ENCODE results near the gene PLCXD3.

Gene PLCXD3

DNA sequence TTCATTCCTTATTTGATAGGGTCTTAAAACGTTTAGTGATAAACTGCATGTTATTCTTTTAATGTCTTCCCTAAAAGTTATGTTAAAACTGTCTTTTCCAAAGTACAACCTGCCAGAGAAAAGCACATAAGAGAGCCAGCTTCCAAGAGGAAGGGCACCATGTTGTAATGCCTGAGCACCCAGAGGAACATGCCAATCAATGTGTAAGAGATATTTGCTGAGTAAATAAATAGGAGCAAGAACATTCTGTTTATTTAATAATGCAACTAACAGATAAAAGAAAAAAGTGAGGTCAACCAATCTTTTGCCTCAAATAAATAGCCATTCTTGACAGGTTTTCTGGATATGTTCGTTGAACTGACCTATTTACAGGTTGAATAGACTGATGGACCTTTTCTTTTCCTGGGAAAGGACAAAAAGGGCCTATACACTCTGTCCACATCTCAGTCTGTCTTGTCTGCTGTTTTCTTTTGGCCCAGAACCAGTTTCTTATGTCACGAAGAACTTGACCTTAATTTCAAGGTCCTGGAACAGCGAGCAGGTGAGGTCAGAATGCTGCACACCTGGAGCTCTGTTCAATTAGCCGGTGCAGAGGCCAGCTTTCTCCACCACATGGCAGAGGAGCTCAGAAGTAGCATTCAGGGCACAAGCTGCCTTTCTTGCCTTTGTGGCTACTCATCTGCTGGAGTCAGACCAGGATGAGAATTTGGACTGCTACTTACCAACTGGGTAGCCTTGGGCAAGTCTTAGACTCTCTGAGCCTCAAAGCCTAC lies 77.7 kb downstream of the PLCXD3 start:
- H3K36me3 ChIP-seq, result no peaks in the 10 kb centered on the region
- no peaks in the 10 kb centered on the region for H3K4me1 ChIP-seq
- H3K9me3 ChIP-seq, result no peaks in the 10 kb centered on the region
- TF ChIP-seq, protein P1, sequence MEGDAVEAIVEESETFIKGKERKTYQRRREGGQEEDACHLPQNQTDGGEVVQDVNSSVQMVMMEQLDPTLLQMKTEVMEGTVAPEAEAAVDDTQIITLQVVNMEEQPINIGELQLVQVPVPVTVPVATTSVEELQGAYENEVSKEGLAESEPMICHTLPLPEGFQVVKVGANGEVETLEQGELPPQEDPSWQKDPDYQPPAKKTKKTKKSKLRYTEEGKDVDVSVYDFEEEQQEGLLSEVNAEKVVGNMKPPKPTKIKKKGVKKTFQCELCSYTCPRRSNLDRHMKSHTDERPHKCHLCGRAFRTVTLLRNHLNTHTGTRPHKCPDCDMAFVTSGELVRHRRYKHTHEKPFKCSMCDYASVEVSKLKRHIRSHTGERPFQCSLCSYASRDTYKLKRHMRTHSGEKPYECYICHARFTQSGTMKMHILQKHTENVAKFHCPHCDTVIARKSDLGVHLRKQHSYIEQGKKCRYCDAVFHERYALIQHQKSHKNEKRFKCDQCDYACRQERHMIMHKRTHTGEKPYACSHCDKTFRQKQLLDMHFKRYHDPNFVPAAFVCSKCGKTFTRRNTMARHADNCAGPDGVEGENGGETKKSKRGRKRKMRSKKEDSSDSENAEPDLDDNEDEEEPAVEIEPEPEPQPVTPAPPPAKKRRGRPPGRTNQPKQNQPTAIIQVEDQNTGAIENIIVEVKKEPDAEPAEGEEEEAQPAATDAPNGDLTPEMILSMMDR (IDR thresholded peaks at IDR 0.05; ENCODE audit: low read depth, low read length), result no peak
- H3K27me3 ChIP-seq, result no peaks in the 10 kb centered on the region
- H3K4me3 ChIP-seq (ENCODE audit: low read depth, low read length), result no peak overlapping the region
- DNase-seq, result no peak

DNA sequence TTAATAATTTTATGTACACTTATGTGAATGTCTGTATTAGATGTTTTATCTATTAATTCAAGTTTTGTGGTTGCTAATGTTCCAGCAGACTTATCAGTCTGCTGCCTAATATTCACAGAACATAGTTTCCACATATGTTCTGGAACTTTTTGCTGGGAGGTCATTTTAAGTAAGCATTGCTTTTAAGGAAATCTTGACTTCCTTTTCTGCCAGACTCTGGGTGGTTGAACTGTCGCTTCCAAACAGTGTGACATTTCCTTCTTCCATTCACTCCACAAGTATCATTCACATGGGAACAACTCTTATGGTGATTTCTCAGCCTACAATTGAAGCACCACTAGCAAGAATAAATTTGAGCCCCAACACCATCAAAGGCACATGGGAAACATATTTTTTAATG lies 82.9 kb downstream of the PLCXD3 start:
- no peak overlapping the region for H3K4me3 ChIP-seq (ENCODE audit: low read depth, low read length)
- H3K9me3 ChIP-seq, result no peaks in the 10 kb centered on the region

DNA sequence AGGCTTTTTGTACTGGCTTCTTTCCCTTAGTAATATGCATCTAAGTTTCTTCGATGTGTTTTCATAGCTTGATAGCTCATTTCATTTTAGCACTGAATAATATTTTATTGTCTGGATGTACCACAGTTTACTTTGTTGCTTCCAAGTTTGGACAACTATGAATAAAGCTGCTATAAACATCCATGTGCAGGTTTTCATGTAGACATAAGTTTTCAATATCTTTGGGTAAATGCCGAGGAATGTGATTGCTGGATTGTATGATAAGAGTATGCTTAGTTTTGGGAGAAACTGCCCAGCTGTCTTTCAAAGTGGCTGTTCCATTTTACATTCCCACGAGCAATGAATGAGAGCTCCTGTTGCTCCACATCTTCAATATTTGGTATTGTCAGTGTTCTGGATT lies 84.7 kb downstream of the PLCXD3 start:
- Histone ChIP-seq H3K27me3 (no peaks in the 10 kb centered on the region), H3K9me3 (no peaks in the 10 kb centered on the region), H3K4me3 (ENCODE audit: low read depth, low read length) (no peak overlapping the region), H3K36me3 (no peaks in the 10 kb centered on the region), H3K4me1 (peaks cover 2% of the 10 kb centered on the region)
- TF ChIP-seq, protein P1 (IDR thresholded peaks at IDR 0.05; ENCODE audit: low read depth, low read length), result no peak
- DNase-seq, result no peak

More for the DNA sequence above, 82.9 kb downstream of the PLCXD3 start:
- Histone ChIP-seq H3K4me1 (no peaks in the 10 kb centered on the region), H3K36me3 (no peaks in the 10 kb centered on the region), H3K27me3 (no peaks in the 10 kb centered on the region)
- DNase-seq, result no peak
- TF ChIP-seq, protein P1 (IDR thresholded peaks at IDR 0.05; ENCODE audit: low read depth, low read length), result no peak

DNA sequence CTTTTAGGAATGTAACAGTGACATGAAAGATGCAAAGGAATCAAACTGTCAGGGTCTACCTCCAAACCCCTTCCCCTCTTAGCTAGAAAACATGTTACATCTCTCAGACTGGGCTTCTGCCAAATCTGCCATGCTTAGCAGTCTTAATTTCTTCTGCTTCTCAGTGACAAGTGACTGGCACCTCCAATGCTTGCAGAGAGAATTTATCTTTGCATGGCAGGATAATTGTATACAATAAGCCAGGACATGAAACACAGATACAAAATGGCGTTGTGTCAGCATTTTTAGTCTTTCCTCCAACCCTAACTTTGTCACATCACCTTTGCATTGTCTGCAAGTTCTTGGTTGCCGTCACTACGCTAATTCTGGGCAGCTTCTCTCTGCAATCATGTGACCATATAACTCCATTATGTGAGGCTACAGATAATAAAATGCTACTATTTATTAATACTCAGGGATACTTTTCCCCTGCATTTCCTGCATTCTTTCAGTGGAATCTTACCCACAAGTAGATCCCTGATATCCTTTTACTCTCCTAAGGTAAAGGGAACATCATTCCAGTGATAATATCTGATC lies 89.8 kb downstream of the PLCXD3 start:
- TF ChIP-seq, protein P1 (IDR thresholded peaks at IDR 0.05; ENCODE audit: low read depth, low read length), result no peak
- Histone ChIP-seq H3K9me3 (no peaks in the 10 kb centered on the region), H3K36me3 (no peaks in the 10 kb centered on the region), H3K27me3 (no peaks in the 10 kb centered on the region), H3K4me3 (ENCODE audit: low read depth, low read length) (no peak overlapping the region), H3K4me1 (peaks cover 7% of the 10 kb centered on the region)
- no peak for DNase-seq

DNA sequence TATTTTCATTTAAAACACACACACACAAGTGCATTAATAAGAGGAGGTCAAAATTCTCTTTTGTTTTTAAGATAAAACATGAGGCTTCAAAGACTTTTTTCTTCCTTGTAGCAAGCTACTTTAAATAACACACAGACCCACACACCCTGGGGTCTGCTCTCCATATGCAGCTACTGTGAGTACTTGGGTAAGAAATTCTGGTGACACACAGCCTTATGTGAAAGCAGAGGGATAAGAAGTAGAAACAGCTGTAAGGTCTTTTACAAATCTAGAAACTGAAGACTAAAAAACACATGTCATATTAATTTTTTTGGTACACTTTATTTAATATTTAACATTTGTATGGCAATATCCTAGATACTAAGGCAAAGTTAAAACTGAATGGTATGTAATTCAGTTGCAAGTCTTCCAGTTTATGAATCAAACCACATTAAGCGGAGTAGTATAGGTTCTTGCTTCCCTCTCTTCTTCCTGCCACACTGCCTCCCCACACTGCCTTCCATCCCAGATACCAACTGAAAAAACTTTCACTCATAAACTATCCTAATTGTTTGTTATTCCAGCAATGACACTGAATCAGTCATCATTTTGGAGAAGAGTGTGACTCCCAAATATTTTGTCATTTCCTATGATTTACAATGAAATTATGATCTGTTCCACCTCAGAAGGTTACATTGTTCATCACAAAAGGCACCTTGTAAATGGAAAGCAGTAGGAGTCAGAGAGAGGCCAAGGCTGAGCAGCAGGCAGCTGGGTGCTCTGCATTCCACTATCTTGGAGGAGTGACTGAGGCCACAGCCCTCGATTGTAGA lies 92.0 kb downstream of the PLCXD3 start:
- Histone ChIP-seq H3K4me1 (peaks cover 15% of the 10 kb centered on the region), H3K27me3 (no peaks in the 10 kb centered on the region), H3K4me3 (ENCODE audit: low read depth, low read length) (no peak overlapping the region), H3K9me3 (no peaks in the 10 kb centered on the region), H3K36me3 (no peaks in the 10 kb centered on the region)
- no peak for DNase-seq
- TF ChIP-seq, protein P1 (IDR thresholded peaks at IDR 0.05; ENCODE audit: low read depth, low read length), result no peak
